H9 (cell line): ENCODE results near the gene SNCB. TPM values are rescaled to one million over a fixed set of nuclear protein-coding genes. Genes with fewer than 3 reads are reported as not detected.

ENCODE experiments used
- DNase-seq: peaks from one replicate; pipeline ENCODE4 v3.0.0-alpha.2; 2017
- H2AFZ ChIP-seq: one replicate; pipeline ENCODE4 v1.6.1; 2013; ENCODE audit warnings: mild to moderate bottlenecking, low read length, control low read depth, moderate library complexity
- H2AK5ac ChIP-seq: 2 replicates; pipeline ENCODE4 v1.6.1; 2013; ENCODE audit warnings: low read length, control low read depth, mixed read lengths; ENCODE audit not compliant: insufficient read length
- H2BK120ac ChIP-seq: one replicate; pipeline ENCODE4 v1.6.1; 2013; ENCODE audit warnings: low read depth, mild to moderate bottlenecking, low read length, control low read depth, inconsistent platforms; ENCODE audit not compliant: poor library complexity, severe bottlenecking
- H2BK12ac ChIP-seq: 2 replicates; pipeline ENCODE4 v1.6.1; 2013; ENCODE audit warnings: low read length, control low read depth, mixed read lengths, low read depth; ENCODE audit not compliant: insufficient read length
- H2BK15ac ChIP-seq: 2 replicates; pipeline ENCODE4 v1.6.1; 2013; ENCODE audit warnings: low read depth, low read length, control low read depth
- H2BK20ac ChIP-seq: one replicate; pipeline ENCODE4 v1.6.1; 2013; ENCODE audit warnings: low read depth, mild to moderate bottlenecking, low read length, control low read depth, inconsistent platforms; ENCODE audit not compliant: poor library complexity, severe bottlenecking
- H2BK5ac ChIP-seq: 2 replicates; pipeline ENCODE4 v1.6.1; 2013; ENCODE audit warnings: low read length, control low read depth, mixed read lengths; ENCODE audit not compliant: insufficient read length
- H3K14ac ChIP-seq: 2 replicates; pipeline ENCODE4 v1.6.1; 2013; ENCODE audit warnings: low read length, control low read depth; ENCODE audit not compliant: insufficient read depth
- H3K18ac ChIP-seq: 2 replicates; pipeline ENCODE4 v1.6.1; 2013; ENCODE audit warnings: low read depth, mild to moderate bottlenecking, mixed read lengths, low read length, control low read depth; ENCODE audit not compliant: insufficient read length
- H3K23ac ChIP-seq: 2 replicates; pipeline ENCODE4 v1.6.1; 2013; ENCODE audit warnings: low read length, control low read depth, mixed read lengths, low read depth; ENCODE audit not compliant: insufficient read length
- H3K23me2 ChIP-seq: 2 replicates; pipeline ENCODE4 v1.6.1; 2013; ENCODE audit warnings: low read depth, mild to moderate bottlenecking, mixed read lengths, low read length, control low read depth; ENCODE audit not compliant: insufficient read length, poor library complexity, severe bottlenecking
- H3K27ac ChIP-seq: 2 replicates; pipeline ENCODE4 v1.5.1; 2013; ENCODE audit warnings: low read length, control low read depth, mixed read lengths, low read depth; ENCODE audit not compliant: insufficient read length
- H3K27me3 ChIP-seq: 2 replicates; pipeline ENCODE4 v1.6.1; 2013; ENCODE audit warnings: low read length, control low read depth, inconsistent platforms; ENCODE audit not compliant: insufficient read depth
- H3K4ac ChIP-seq: 2 replicates; pipeline ENCODE4 v1.6.1; 2013; ENCODE audit warnings: low read depth, mild to moderate bottlenecking, control low read depth, inconsistent platforms, low read length, moderate library complexity
- H3K4me1 ChIP-seq: 2 replicates; pipeline ENCODE4 v1.6.1; 2013; ENCODE audit warnings: low read length, control low read depth, inconsistent platforms; ENCODE audit not compliant: insufficient read depth
- H3K4me2 ChIP-seq: 2 replicates; pipeline ENCODE4 v1.6.1; 2013; ENCODE audit warnings: low read length, control low read depth, mixed read lengths; ENCODE audit not compliant: insufficient read length, insufficient read depth
- H3K56ac ChIP-seq: 2 replicates; pipeline ENCODE4 v1.6.1; 2013; ENCODE audit warnings: low read depth, mild to moderate bottlenecking, mixed read lengths, low read length, control low read depth; ENCODE audit not compliant: insufficient read length
- H3K79me1 ChIP-seq: 2 replicates; pipeline ENCODE4 v1.6.1; 2013; ENCODE audit warnings: low read depth, mild to moderate bottlenecking, moderate library complexity, low read length, control low read depth, inconsistent platforms; ENCODE audit not compliant: insufficient read depth, poor library complexity, severe bottlenecking
- H3K79me2 ChIP-seq: 2 replicates; pipeline ENCODE4 v1.6.1; 2013; ENCODE audit warnings: low read length, control low read depth, inconsistent platforms; ENCODE audit not compliant: insufficient read depth
- H3K9ac ChIP-seq: 2 replicates; pipeline ENCODE4 v1.6.1; 2013; ENCODE audit warnings: low read length, control low read depth, mixed read lengths; ENCODE audit not compliant: insufficient read length; ENCODE audit errors: extremely low read depth
- H3K9me3 ChIP-seq: one replicate; pipeline ENCODE4 v1.6.1; 2013; ENCODE audit warnings: low read depth, low read length, inconsistent platforms; ENCODE audit not compliant: control insufficient read depth
- H3T11ph ChIP-seq: one replicate; pipeline ENCODE4 v1.6.1; 2013; ENCODE audit warnings: mild to moderate bottlenecking, low read length, control low read depth, inconsistent platforms
- H4K20me1 ChIP-seq: one replicate; pipeline ENCODE4 v1.6.1; 2013; ENCODE audit not compliant: control insufficient read depth, insufficient read length, insufficient read depth
- H4K5ac ChIP-seq: 2 replicates; pipeline ENCODE4 v1.6.1; 2013; ENCODE audit warnings: low read depth, mild to moderate bottlenecking, mixed read lengths, low read length, control low read depth; ENCODE audit not compliant: insufficient read length
- H4K8ac ChIP-seq: replicated peaks from 2 replicates; pipeline ENCODE4 v1.6.1; 2013; ENCODE audit warnings: low read length, control low read depth, mixed read lengths, low read depth; ENCODE audit not compliant: insufficient read length
- H4K91ac ChIP-seq: 2 replicates; pipeline ENCODE4 v1.6.1; 2013; ENCODE audit warnings: low read depth, mild to moderate bottlenecking, moderate library complexity, mixed read lengths, low read length, control low read depth; ENCODE audit not compliant: insufficient read length
- H3K27ac Mint-ChIP-seq, 3 experiments: 2 replicates in 2 of 3; 3 replicates in 1 of 3; pipeline ENCODE4 v1.8.0; 2020 to 2021; ENCODE audit warnings: mixed read lengths in 3 of 3, mild to moderate bottlenecking in 1 of 3, moderate library complexity in 1 of 3
- H3K27me3 Mint-ChIP-seq: 2 replicates; pipeline ENCODE4 v1.8.0; 2021; ENCODE audit warnings: low read depth, mild to moderate bottlenecking, moderate library complexity, mixed read lengths
- H3K36me3 Mint-ChIP-seq, 3 experiments: 2 replicates in 2 of 3; 3 replicates in 1 of 3; pipeline ENCODE4 v1.8.0; 2020 to 2021; ENCODE audit warnings: low read depth in 3 of 3, mixed read lengths in 3 of 3; ENCODE audit not compliant: insufficient read depth in 1 of 3
- H3K4me1 Mint-ChIP-seq, 2 experiments: 2 replicates each; pipeline ENCODE4 v1.8.0; 2020; ENCODE audit warnings: mixed read lengths in 2 of 2
- H3K4me3 Mint-ChIP-seq, 2 experiments: 2 replicates in 1 of 2; 3 replicates in 1 of 2; pipeline ENCODE4 v1.8.0; 2020 to 2021; ENCODE audit warnings: mild to moderate bottlenecking in 2 of 2, mixed read lengths in 2 of 2, moderate library complexity in 1 of 2
- H3K9me3 Mint-ChIP-seq, 2 experiments: 2 replicates in 1 of 2; 3 replicates in 1 of 2; pipeline ENCODE4 v1.8.0; 2020; ENCODE audit warnings: mild to moderate bottlenecking in 2 of 2, mixed read lengths in 2 of 2, moderate library complexity in 1 of 2
- WGBS: extraction: QIAGEN DNeasy Blood & Tissue Kit; methylation state at CpG from one replicate; pipeline ENCODE4 v1.1.7; 2013; ENCODE audit warnings: missing lambda C conversion rate, low lambda C conversion rate, mixed read lengths; ENCODE audit not compliant: insufficient read length; ENCODE audit errors: extremely low coverage; 5-methylcytosine and 5-hydroxymethylcytosine counted together
- total RNA-seq: library from RNA; stranded (reverse); gene quantifications from 2 replicates; pipeline ENCODE4 v1.2.1, GENCODE V29; 2021
- TF ChIP-seq, protein P1 (sequence below): fragments of 200-600 bp; sonication (generic); conservative IDR thresholded peaks from 3 replicates; pipeline ENCODE4 v1.8.0; 2021; ENCODE audit warnings: antibody characterized with exemption, mild to moderate bottlenecking

The SNCB gene
- total RNA-seq, 1 experiment from 2014 or later: 3.5 TPM

DNA sequence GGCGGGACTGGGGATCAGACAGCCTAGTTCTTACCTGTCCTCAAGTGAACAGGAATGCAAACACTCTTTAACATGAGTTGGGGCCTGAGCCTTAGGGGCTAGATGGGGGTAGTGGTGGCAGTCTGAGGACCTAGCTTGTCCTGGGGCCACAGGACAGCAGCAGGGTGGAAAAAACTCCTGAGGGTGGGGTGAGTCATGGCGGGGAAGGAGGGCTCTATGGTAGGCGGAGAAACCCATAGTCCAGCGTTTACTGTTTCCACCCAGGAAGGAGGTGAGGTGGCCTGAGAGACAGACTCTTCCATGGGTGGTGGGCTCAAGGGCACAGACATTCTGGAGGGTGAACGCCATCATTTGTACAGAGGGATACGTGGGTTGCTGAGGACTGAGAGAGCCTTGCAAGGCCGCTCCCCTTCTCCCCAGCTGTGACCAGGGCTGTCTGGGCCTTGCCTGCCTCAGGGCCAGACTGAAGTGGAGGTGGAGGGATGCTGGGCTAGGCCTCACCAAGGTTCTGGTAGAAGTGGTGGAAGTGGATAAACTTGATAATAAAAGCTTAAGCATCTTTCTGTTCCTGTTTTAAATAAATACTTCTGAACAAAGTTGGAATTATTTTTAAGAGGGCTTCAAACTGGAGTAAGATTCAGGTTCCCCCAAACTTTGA is 15.8 kb upstream of the SNCB start:
- peaks cover 56 to 73% of the 10 kb centered on the region in 2 experiments for H3K4me1 Mint-ChIP-seq

More for the DNA sequence above, 15.8 kb upstream of the SNCB start:
- no peak overlapping the region for H4K91ac ChIP-seq
- H3K9me3 ChIP-seq: no peaks in the 10 kb centered on the region
- H2BK12ac ChIP-seq: no peak overlapping the region
- no peak overlapping the region for H3K4ac ChIP-seq
- no peak for DNase-seq
- H2BK20ac ChIP-seq: no peak overlapping the region
- H2AFZ ChIP-seq: no peak overlapping the region
- no peak overlapping the region for H3K4me2 ChIP-seq
- no peak overlapping the region for H3K18ac ChIP-seq
- Mint-ChIP-seq H3K4me3 (peak overlapping the region in 1 of 2 experiments; percentile 74; a peak in 3 of 5 replicates), H3K27me3 (peaks cover 6% of the 10 kb centered on the region), H3K36me3 (no peaks in the 10 kb centered on the region; a peak in 1 of 7 replicates), H3K27ac (no peak overlapping the region; a peak in 1 of 7 replicates), H3K9me3 (no peaks in the 10 kb centered on the region; a peak in 1 of 5 replicates)
- H3K79me2 ChIP-seq: no peaks in the 10 kb centered on the region; the same call in 1 of the 2 replicates
- H3K79me1 ChIP-seq: peaks cover 6% of the 10 kb centered on the region
- no peak overlapping the region for H3K9ac ChIP-seq
- H4K5ac ChIP-seq: no peak overlapping the region
- WGBS: no CpG with 5 or more reads among the region's 7 CpGs
- no peak overlapping the region for H2BK15ac ChIP-seq
- H3K23me2 ChIP-seq: peaks cover 10% of the 10 kb centered on the region
- H3K56ac ChIP-seq: no peak overlapping the region
- no peaks in the 10 kb centered on the region for H3K27me3 ChIP-seq
- H2AK5ac ChIP-seq: no peak overlapping the region
- no peak overlapping the region for H3K14ac ChIP-seq
- no peak overlapping the region for H3T11ph ChIP-seq
- no peak overlapping the region for H2BK120ac ChIP-seq
- H3K4me1 ChIP-seq: peaks cover 2% of the 10 kb centered on the region; the same call in 1 of the 2 replicates
- no peaks in the 10 kb centered on the region for H4K20me1 ChIP-seq
- H3K23ac ChIP-seq: no peak overlapping the region
- H2BK5ac ChIP-seq: no peak overlapping the region
- TF ChIP-seq, protein P1, sequence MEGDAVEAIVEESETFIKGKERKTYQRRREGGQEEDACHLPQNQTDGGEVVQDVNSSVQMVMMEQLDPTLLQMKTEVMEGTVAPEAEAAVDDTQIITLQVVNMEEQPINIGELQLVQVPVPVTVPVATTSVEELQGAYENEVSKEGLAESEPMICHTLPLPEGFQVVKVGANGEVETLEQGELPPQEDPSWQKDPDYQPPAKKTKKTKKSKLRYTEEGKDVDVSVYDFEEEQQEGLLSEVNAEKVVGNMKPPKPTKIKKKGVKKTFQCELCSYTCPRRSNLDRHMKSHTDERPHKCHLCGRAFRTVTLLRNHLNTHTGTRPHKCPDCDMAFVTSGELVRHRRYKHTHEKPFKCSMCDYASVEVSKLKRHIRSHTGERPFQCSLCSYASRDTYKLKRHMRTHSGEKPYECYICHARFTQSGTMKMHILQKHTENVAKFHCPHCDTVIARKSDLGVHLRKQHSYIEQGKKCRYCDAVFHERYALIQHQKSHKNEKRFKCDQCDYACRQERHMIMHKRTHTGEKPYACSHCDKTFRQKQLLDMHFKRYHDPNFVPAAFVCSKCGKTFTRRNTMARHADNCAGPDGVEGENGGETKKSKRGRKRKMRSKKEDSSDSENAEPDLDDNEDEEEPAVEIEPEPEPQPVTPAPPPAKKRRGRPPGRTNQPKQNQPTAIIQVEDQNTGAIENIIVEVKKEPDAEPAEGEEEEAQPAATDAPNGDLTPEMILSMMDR: no peak
- no peak overlapping the region for H3K27ac ChIP-seq
- H4K8ac ChIP-seq: no peak overlapping the region
